K562 (cell line): Measurements from ENCODE around the gene NR6A1. TPM values are rescaled to one million over a fixed set of nuclear protein-coding genes. Genes with fewer than 3 reads are reported as not detected.
A peak's percentile ranks its signal among the peaks of the same experiment; 100 is the strongest.

Source experiments
- ATAC-seq: fragments of 200-7000 bp; cut with Tn5 transposase; 3 replicates; pipeline ENCODE4 v1.9.1; 2020; ENCODE audit warnings: moderate library complexity
- BruUV-seq: library from RNA; stranded (reverse); fragments of 400-500 nt; replicated peaks from 2 replicates; lab custom pipeline; 2021; lab: Mats Ljungman, UMichigan
- CTCF ChIA-PET: fragments of 300-600 bp; formaldehyde crosslinking; extraction: SDS; loops from one replicate; lab custom pipeline; 2021; ENCODE audit warnings: low intra/inter-chr PET ratio; lab: Yijun Ruan, JAX
- POLR2A ChIA-PET: fragments of 300-600, 350-650 bp; sonication (Branson Sonifier 250); formaldehyde crosslinking; extraction: SDS; loops from one replicate; lab custom pipeline; 2021; ENCODE audit warnings: antibody characterized with exemption, inconsistent platforms; lab: Yijun Ruan, JAX
- DNase-seq, 4 experiments: peaks; one replicate each; pipeline versions ENCODE4 v3.0.0 to v3.0.0-alpha.2; 2011 to 2018; ENCODE audit warnings: low spot score in 3 of 4, mixed read lengths in 3 of 4; ENCODE audit errors: extremely low read depth in 1 of 4
- FAIRE-seq: peaks from 2 replicates; lab custom pipeline; 2011; peaks lifted over from hg19 to GRCh38; lab: Jason Lieb, UNC
- H2AFZ ChIP-seq: 2 replicates; pipeline ENCODE4 v1.6.0; 2011; ENCODE audit warnings: low read depth, low read length, control low read depth, inconsistent platforms
- H3K27ac ChIP-seq: fragments of 200-600 bp; 3 replicates; pipeline ENCODE4 v1.8.0; 2011; ENCODE audit warnings: low read depth, mild to moderate bottlenecking, control low read depth, inconsistent platforms, low read length, moderate library complexity, mixed read lengths; ENCODE audit errors: extremely low read depth
- H3K27me3 ChIP-seq, 2 experiments: fragments of 300-600 bp in 1 of 2; 2 replicates in 1 of 2; 3 replicates in 1 of 2; pipeline versions ENCODE4 v1.6.0 to v1.8.0; 2011; ENCODE audit warnings: inconsistent platforms in 2 of 2, low read length in 2 of 2, mild to moderate bottlenecking in 1 of 2, mixed read lengths in 1 of 2, moderate library complexity in 1 of 2; ENCODE audit not compliant: control insufficient read depth in 2 of 2, insufficient read depth in 2 of 2
- H3K36me3 ChIP-seq: fragments of 300-600 bp; 3 replicates; pipeline ENCODE4 v1.8.0; 2011; ENCODE audit warnings: mild to moderate bottlenecking, low read length, inconsistent platforms; ENCODE audit not compliant: control insufficient read depth, insufficient read depth
- H3K4me1 ChIP-seq, 2 experiments: fragments of 200-600 bp in 1 of 2; replicated peaks in 1 of 2; 2 replicates in 1 of 2; 3 replicates in 1 of 2; pipeline versions ENCODE4 v1.5.1 to v1.8.0; 2011; ENCODE audit warnings: inconsistent platforms in 2 of 2, low read length in 2 of 2, mild to moderate bottlenecking in 1 of 2, mixed read lengths in 1 of 2, moderate library complexity in 1 of 2; ENCODE audit not compliant: control insufficient read depth in 2 of 2, insufficient read depth in 2 of 2
- H3K4me2 ChIP-seq: 2 replicates; pipeline ENCODE4 v1.6.1; 2011; ENCODE audit warnings: low read length, control low read depth, inconsistent platforms, mixed read lengths; ENCODE audit not compliant: insufficient read depth
- H3K4me3 ChIP-seq: fragments of 200-600 bp; sonication (generic), shearing (Covaris generic); 2 replicates; pipeline ENCODE4 v1.5.1; 2016; ENCODE audit warnings: control low read depth, inconsistent platforms
- H3K79me2 ChIP-seq: fragments of 200-600 bp; 3 replicates; pipeline ENCODE4 v1.8.0; 2011; ENCODE audit warnings: low read length, inconsistent platforms; ENCODE audit not compliant: control insufficient read depth, insufficient read depth
- H3K9ac ChIP-seq, 2 experiments: 2 replicates each; pipeline versions ENCODE4 v1.6.0 to v1.6.1; 2011; ENCODE audit warnings: low read depth in 2 of 2, low read length in 2 of 2, control low read depth in 1 of 2, inconsistent platforms in 1 of 2, mild to moderate bottlenecking in 1 of 2, mixed read lengths in 1 of 2; ENCODE audit not compliant: insufficient read depth in 1 of 2
- H3K9me1 ChIP-seq: one replicate; pipeline ENCODE4 v1.6.0; 2011; ENCODE audit warnings: inconsistent platforms, mild to moderate bottlenecking, low read length, moderate library complexity; ENCODE audit not compliant: control insufficient read depth, insufficient read depth
- H3K9me3 ChIP-seq: replicated peaks from 2 replicates; pipeline ENCODE4 v1.5.1; 2011; ENCODE audit warnings: low read depth, low read length, inconsistent platforms; ENCODE audit not compliant: control insufficient read depth, insufficient read depth
- H4K20me1 ChIP-seq: replicated peaks from 2 replicates; pipeline ENCODE4 v1.6.1; 2011; ENCODE audit warnings: low read length, inconsistent platforms, mixed read lengths; ENCODE audit not compliant: control insufficient read depth, insufficient read depth
- ATF3 ChIP-seq, 2 experiments: fragments of 450-650 bp in 1 of 2; sonication (generic) in 1 of 2; formaldehyde crosslinking in 1 of 2; IDR thresholded peaks in 1 of 2; conservative IDR thresholded peaks in 1 of 2; 2 replicates each; pipeline versions ENCODE4 v1.6.1 to v1.8.1; 2016 to 2023; ENCODE audit warnings: mild to moderate bottlenecking in 2 of 2, moderate library complexity in 2 of 2, inconsistent platforms in 1 of 2, missing genetic modification reagents in 1 of 2
- C11orf30 ChIP-seq: fragments of 450-650 bp; IDR thresholded peaks from 2 replicates; pipeline ENCODE4 v1.6.1; 2016; ENCODE audit warnings: low read depth, mild to moderate bottlenecking
- IFI16 ChIP-seq: fragments of 250-450 bp; sonication (Bioruptor Pico); IDR thresholded peaks from 2 replicates; pipeline ENCODE4 v2.1.2; 2022; ENCODE audit warnings: mild to moderate bottlenecking, inconsistent platforms
- MAFG ChIP-seq: fragments of 450-650 bp; conservative IDR thresholded peaks from 2 replicates; pipeline ENCODE4 v1.6.1; 2016; ENCODE audit warnings: missing genetic modification characterization, missing compliant biosample characterization
- POLR2A ChIP-seq: fragments of 450-650 bp; conservative IDR thresholded peaks from 2 replicates; pipeline ENCODE4 v1.6.1; 2016
- RHOXF2B ChIP-seq: fragments of 250-450 bp; sonication (Bioruptor Pico); conservative IDR thresholded peaks from 2 replicates; pipeline ENCODE4 v1.5.1; 2021
- SPI1 ChIP-seq: IDR thresholded peaks from 2 replicates; pipeline ENCODE4 v1.6.1; 2011; ENCODE audit warnings: low read depth, low read length, control low read depth, borderline replicate concordance
- ZNF316 ChIP-seq: fragments of 450-650 bp; IDR thresholded peaks from 2 replicates; pipeline ENCODE4 v1.6.1; 2016
- WGBS: fragments of 100-300 bp; shearing (Covaris generic); methylation state at CpG from one replicate; pipeline ENCODE4 v1.1.6; 2016; ENCODE audit warnings: low coverage, mixed read lengths; ENCODE audit not compliant: insufficient coverage; ENCODE audit errors: missing lambda C conversion rate; 5-methylcytosine and 5-hydroxymethylcytosine counted together
- in situ Hi-C: fragments of 300-500 bp; cut with MboI; formaldehyde crosslinking; loops from 4 replicates; pipeline ENCODE4 v1.15.0; 2018; ENCODE audit warnings: inconsistent platforms, mixed read lengths
- intact Hi-C: fragments of 100-400 bp; cut with micrococcal nuclease; formaldehyde crosslinking; loops from 2 replicates; pipeline ENCODE4 v1.14.2; 2022
- polyA plus RNA-seq, 8 experiments: library from polyadenylated mRNA; depleted of rRNA in 4 of 8; stranded (reverse) in 5 of 8; unstranded in 3 of 8; fragments of >200 nt; fragmentation: Nextera tagmentation in 2 of 8; fragmentation: Illumina TruSeq in 1 of 8; extraction: Ambion mirVana in 2 of 8; extraction: Trizol in 1 of 8; gene quantifications; 2 replicates each; pipeline versions ENCODE4 v1.2.1 to v1.2.3, GENCODE V29; 2011 to 2014; ENCODE audit warnings: inconsistent platforms in 1 of 8, missing spikeins in 1 of 8
- total RNA-seq, 7 experiments: library from RNA; depleted of rRNA in 6 of 7; stranded (reverse); fragments of >200 nt in 6 of 7; fragmentation: Illumina TruSeq in 2 of 7; extraction: Trizol in 2 of 7; gene quantifications; 2 replicates each; pipeline versions ENCODE4 v1.2.1 to v1.2.3, GENCODE V29; 2011 to 2021; ENCODE audit warnings: low replicate concordance in 1 of 7

NR6A1 gene
- total and polyA plus RNA-seq, 9 of the 15 experiments (the other 6 are each of a cell fraction or from before 2014, with no cell fraction given): 9.7 to 55.4 (median 28.3) TPM

- DNase-seq (no peak), ATAC-seq (no peak), FAIRE-seq (no peak)
- H3K4me1 ChIP-seq: peaks cover 0 to 27% of the 10 kb centered on the region in 2 experiments; a peak in 4 of 5 replicates
- no peak overlapping the region for H3K4me3 ChIP-seq
- H2AFZ ChIP-seq: no peak overlapping the region
- WGBS: 47% methylated on average over 6 of the region's 6 CpGs
- H3K27ac ChIP-seq: peak overlapping the region; percentile 30; the same call in 1 of the 3 replicates
- no peaks in the 10 kb centered on the region for H3K9me3 ChIP-seq
- 0 out of 2 replicates have a peak, but pooled peaks have one; percentile 22 for TF ChIP-seq MAFG (tag)
- TF ChIP-seq SPI1: peak; percentile 38; the same call in 1 of the 2 replicates
- peak; percentile 66; the same call in 1 of the 2 replicates for TF ChIP-seq C11orf30
- TF ChIP-seq ZNF316: peak; percentile 84
- no peak for TF ChIP-seq RHOXF2B (CRISPR knock-in tag)
- TF ChIP-seq IFI16: no peak
- TF ChIP-seq POLR2A: no peak
- no peak for TF ChIP-seq ATF3 (IDR thresholded peaks at IDR 0.05)
- TF ChIP-seq ATF3 (CRISPR knock-in tag; conservative IDR thresholded peaks at IDR 0.05): no peak
- peaks cover 50% of the 10 kb centered on the region for H3K79me2 ChIP-seq
- H3K9me1 ChIP-seq: no peaks in the 10 kb centered on the region
- CTCF ChIA-PET: no interaction called here
- H3K4me2 ChIP-seq: no peak overlapping the region
- intact Hi-C loops: no loop called here
- no peaks in the 10 kb centered on the region for H3K27me3 ChIP-seq
- in situ Hi-C loops: no loop called here
- POLR2A ChIA-PET: interaction anchor here (0.9 to 2.8 kb wide), 5 partner anchors 8 to 11 kb away, joined by 3 to 11 read pairs (median 5); no protein-coding TSS in a partner anchor
- H3K36me3 ChIP-seq: no peaks in the 10 kb centered on the region; the same call in 2 of the 3 replicates
- no peaks in the 10 kb centered on the region for H4K20me1 ChIP-seq
- no TSS peak for BruUV-seq
- H3K9ac ChIP-seq: no peak overlapping the region
These were observed 107.8 kb downstream of the NR6A1 start for GRCh38 chr9:124663046-124663961.
